GM19043 (cell line): Measurements from ENCODE around the gene SCN2B.

Experiments used
- ATAC-seq: cut with Tn5 transposase; IDR thresholded peaks from one replicate; pipeline ENCODE4 v1.9.1; 2021; ENCODE audit warnings: low read depth; ENCODE audit not compliant: unreplicated experiment

Gene SCN2B

GRCh38 chr11:118155776-118156530, 20.5 kb downstream of the SCN2B start:
- no peak for ATAC-seq

GRCh38 chr11:118154641-118155040, 21.8 kb downstream of the SCN2B start:
- ATAC-seq = no peak

- no peak for ATAC-seq
Measured at GRCh38 chr11:118153976-118154375, 22.5 kb downstream of the SCN2B start.

- ATAC-seq = no peak
Measured at GRCh38 chr11:118153516-118153915, 22.9 kb downstream of the SCN2B start.

GRCh38 chr11:118152552-118153471, 23.6 kb downstream of the SCN2B start, which contains the start of gene SCN4B:
SCN4B (minus strand) TSS chr11:118152823; CDS start chr11:118152673, 150 bp downstream.
- no peak for ATAC-seq

- no peak for ATAC-seq
Measured at GRCh38 chr11:118152020-118152551, 24.4 kb downstream of the SCN2B start.

GRCh38 chr11:118151431-118151830, 25.0 kb downstream of the SCN2B start:
- ATAC-seq = no peak

GRCh38 chr11:118149493-118149892, 26.9 kb downstream of the SCN2B start:
- no peak for ATAC-seq

GRCh38 chr11:118148856-118149255, 27.6 kb downstream of the SCN2B start:
- ATAC-seq = no peak

- ATAC-seq = no peak
Measured at GRCh38 chr11:118148240-118148639, 28.2 kb downstream of the SCN2B start.

GRCh38 chr11:118147502-118147901, 28.9 kb downstream of the SCN2B start:
- no peak for ATAC-seq

- ATAC-seq = no peak
Measured at GRCh38 chr11:118146554-118146953, 29.9 kb downstream of the SCN2B start.

- no peak for ATAC-seq
Measured at GRCh38 chr11:118145285-118146227, 30.9 kb downstream of the SCN2B start.

- no peak for ATAC-seq
Measured at GRCh38 chr11:118144301-118145268, 31.9 kb downstream of the SCN2B start.

- no peak for ATAC-seq
Measured at GRCh38 chr11:118143661-118144185, 32.7 kb downstream of the SCN2B start.

- ATAC-seq = no peak
Measured at GRCh38 chr11:118142809-118143208, 33.6 kb downstream of the SCN2B start.

- ATAC-seq = no peak
Measured at GRCh38 chr11:118142081-118142480, 34.4 kb downstream of the SCN2B start.

GRCh38 chr11:118139578-118139977, 36.9 kb downstream of the SCN2B start:
- ATAC-seq = no peak
